PC-9 (cell line): ENCODE data around the gene TDRKH. TPM values are rescaled to one million over a fixed set of nuclear protein-coding genes. Genes with fewer than 3 reads are reported as not detected.

ENCODE experiments used
- BruUV-seq: library from RNA; stranded (reverse); fragments of 400-500 nt; replicated peaks from 2 replicates; lab custom pipeline; 2021; lab: Mats Ljungman, UMichigan
- CTCF ChIA-PET: fragments of 300-600 bp; sonication (Branson Sonifier 250); formaldehyde crosslinking; loops from one replicate; lab custom pipeline; 2022; ENCODE audit warnings: antibody characterized with exemption; lab: Charles Lee
- POLR2A ChIA-PET: fragments of 300-600 bp; sonication (Branson Sonifier 250); formaldehyde crosslinking; loops from one replicate; lab custom pipeline; 2022; ENCODE audit warnings: antibody characterized with exemption; ENCODE audit not compliant: unreplicated experiment; lab: Charles Lee
- DNase-seq, 2 experiments: peaks; one replicate each; pipeline versions ENCODE4 v3.0.0 to v3.0.0-alpha.2; 2015 to 2022; ENCODE audit warnings: mixed read lengths in 1 of 2
- H2AFZ ChIP-seq: fragments of 200-600 bp; sonication (generic); 2 replicates; pipeline ENCODE4 v1.8.1; 2017; ENCODE audit warnings: antibody characterized with exemption
- H3F3A ChIP-seq: fragments of 200-600 bp; sonication (generic); 2 replicates; pipeline ENCODE4 v1.8.1; 2017; ENCODE audit warnings: antibody characterized with exemption, mild to moderate bottlenecking, low read depth; ENCODE audit not compliant: insufficient read depth
- H3K27ac ChIP-seq: fragments of 200-600 bp; sonication (generic); 2 replicates; pipeline ENCODE4 v1.6.1; 2016; ENCODE audit warnings: mixed run types
- H3K27me3 ChIP-seq: fragments of 200-600 bp; sonication (generic); 2 replicates; pipeline ENCODE4 v1.6.1; 2016; ENCODE audit warnings: low read depth, mixed run types; ENCODE audit not compliant: insufficient read depth
- H3K36me3 ChIP-seq: fragments of 200-600 bp; sonication (generic); 2 replicates; pipeline ENCODE4 v1.6.1; 2016; ENCODE audit warnings: low read depth, mixed run types
- H3K4me1 ChIP-seq: fragments of 200-600 bp; sonication (generic); replicated peaks from 2 replicates; pipeline ENCODE4 v1.6.1; 2016; ENCODE audit warnings: mixed run types; ENCODE audit not compliant: insufficient read depth
- H3K4me2 ChIP-seq: fragments of 200-600 bp; sonication (generic); 2 replicates; pipeline ENCODE4 v1.6.1; 2017; ENCODE audit warnings: mixed run types
- H3K4me3 ChIP-seq: fragments of 200-600 bp; sonication (generic); 2 replicates; pipeline ENCODE4 v1.6.1; 2016; ENCODE audit warnings: mixed run types
- H3K79me2 ChIP-seq: fragments of 200-600 bp; sonication (generic); 2 replicates; pipeline ENCODE4 v1.6.1; 2017; ENCODE audit warnings: low read depth, mixed run types
- H3K9me2 ChIP-seq: fragments of 200-600 bp; sonication (generic); 2 replicates; pipeline ENCODE4 v1.8.1; 2017; ENCODE audit warnings: mild to moderate bottlenecking; ENCODE audit not compliant: insufficient read depth
- H3K9me3 ChIP-seq: fragments of 200-600 bp; sonication (generic); 2 replicates; pipeline ENCODE4 v1.8.1; 2016; ENCODE audit warnings: low read depth; ENCODE audit not compliant: insufficient read depth
- H4K20me1 ChIP-seq: fragments of 200-600 bp; sonication (generic); 2 replicates; pipeline ENCODE4 v1.8.1; 2017; ENCODE audit not compliant: insufficient read depth
- EZH2 ChIP-seq: fragments of 200-600 bp; sonication (generic); IDR thresholded peaks from 2 replicates; pipeline ENCODE4 v1.8.0; 2017; ENCODE audit warnings: antibody characterized with exemption, low read depth
- intact Hi-C: fragments of 100-400 bp; cut with micrococcal nuclease; formaldehyde crosslinking; loops from one replicate; pipeline ENCODE4 v1.10.0; 2022; ENCODE audit not compliant: unreplicated experiment
- total RNA-seq: library from RNA; stranded (reverse); gene quantifications from 2 replicates; pipeline ENCODE4 v1.2.3, GENCODE V29; 2021
- TF ChIP-seq, protein P1 (sequence below): fragments of 200-600 bp; sonication (generic); conservative IDR thresholded peaks from 2 replicates; pipeline ENCODE4 v1.6.1; 2017; ENCODE audit warnings: mixed run types, antibody characterized with exemption, mild to moderate bottlenecking, moderate library complexity

The TDRKH gene
- total RNA-seq, 1 experiment from 2014 or later, result 17.3 TPM

GRCh38 chr1:151831256-151831591 lies 40.9 kb upstream of the TDRKH start:
- no TSS peak for BruUV-seq
- Histone ChIP-seq H3K4me1 (peaks cover 36% of the 10 kb centered on the region), H3K27me3 (no peaks in the 10 kb centered on the region), H3K4me2 (0 out of 2 replicates have a peak overlapping the region, but pooled peaks have one; percentile 31), H4K20me1 (no peaks in the 10 kb centered on the region), H3F3A (peaks cover 6% of the 10 kb centered on the region; the same call in 1 of the 2 replicates), H3K4me3 (no peak overlapping the region), H3K27ac (no peak overlapping the region), H3K9me3 (no peaks in the 10 kb centered on the region), H2AFZ (no peak overlapping the region), H3K36me3 (no peaks in the 10 kb centered on the region), H3K79me2 (no peaks in the 10 kb centered on the region), H3K9me2 (no peaks in the 10 kb centered on the region)
- no peak for TF ChIP-seq EZH2
- TF ChIP-seq, protein P1, sequence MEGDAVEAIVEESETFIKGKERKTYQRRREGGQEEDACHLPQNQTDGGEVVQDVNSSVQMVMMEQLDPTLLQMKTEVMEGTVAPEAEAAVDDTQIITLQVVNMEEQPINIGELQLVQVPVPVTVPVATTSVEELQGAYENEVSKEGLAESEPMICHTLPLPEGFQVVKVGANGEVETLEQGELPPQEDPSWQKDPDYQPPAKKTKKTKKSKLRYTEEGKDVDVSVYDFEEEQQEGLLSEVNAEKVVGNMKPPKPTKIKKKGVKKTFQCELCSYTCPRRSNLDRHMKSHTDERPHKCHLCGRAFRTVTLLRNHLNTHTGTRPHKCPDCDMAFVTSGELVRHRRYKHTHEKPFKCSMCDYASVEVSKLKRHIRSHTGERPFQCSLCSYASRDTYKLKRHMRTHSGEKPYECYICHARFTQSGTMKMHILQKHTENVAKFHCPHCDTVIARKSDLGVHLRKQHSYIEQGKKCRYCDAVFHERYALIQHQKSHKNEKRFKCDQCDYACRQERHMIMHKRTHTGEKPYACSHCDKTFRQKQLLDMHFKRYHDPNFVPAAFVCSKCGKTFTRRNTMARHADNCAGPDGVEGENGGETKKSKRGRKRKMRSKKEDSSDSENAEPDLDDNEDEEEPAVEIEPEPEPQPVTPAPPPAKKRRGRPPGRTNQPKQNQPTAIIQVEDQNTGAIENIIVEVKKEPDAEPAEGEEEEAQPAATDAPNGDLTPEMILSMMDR, result no peak
- ChIA-PET POLR2A (no interaction called here), CTCF (interaction anchor here (0.7 to 1.0 kb wide), 2 partner anchors 9 to 261 kb away, joined by 4 read pairs; partner anchors contain the start of gene C2CD4D)
- DNase-seq, result no peak
- intact Hi-C loops, result loop anchor here (10.0 kb wide), 1 partner anchor 546 kb away; the partner anchor contains the start of gene ZNF687

DNA sequence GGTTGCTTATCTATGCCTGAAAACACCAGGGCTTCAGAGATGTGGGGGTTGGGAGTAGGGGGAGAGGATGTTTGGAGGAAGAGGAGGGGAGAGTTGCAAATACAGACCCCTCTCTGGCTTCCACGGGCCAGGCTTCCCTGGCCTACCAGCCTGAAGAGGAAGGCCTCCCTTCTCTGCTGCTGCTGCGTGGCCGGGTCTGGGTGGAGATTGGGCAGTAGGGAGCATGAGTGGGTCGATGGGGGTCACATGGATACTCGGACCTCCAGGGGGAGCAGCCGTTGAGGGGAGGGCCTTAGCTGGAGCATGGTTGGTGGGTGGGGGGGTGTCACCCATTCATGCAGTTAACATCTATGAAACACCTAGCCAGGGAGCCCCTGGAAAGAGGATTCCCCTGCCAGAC lies 39.8 kb upstream of the TDRKH start:
- BruUV-seq, result no TSS peak
- intact Hi-C loops, result loop anchor here (10.0 kb wide), 1 partner anchor 545 kb away; the partner anchor contains the start of gene ZNF687

DNA sequence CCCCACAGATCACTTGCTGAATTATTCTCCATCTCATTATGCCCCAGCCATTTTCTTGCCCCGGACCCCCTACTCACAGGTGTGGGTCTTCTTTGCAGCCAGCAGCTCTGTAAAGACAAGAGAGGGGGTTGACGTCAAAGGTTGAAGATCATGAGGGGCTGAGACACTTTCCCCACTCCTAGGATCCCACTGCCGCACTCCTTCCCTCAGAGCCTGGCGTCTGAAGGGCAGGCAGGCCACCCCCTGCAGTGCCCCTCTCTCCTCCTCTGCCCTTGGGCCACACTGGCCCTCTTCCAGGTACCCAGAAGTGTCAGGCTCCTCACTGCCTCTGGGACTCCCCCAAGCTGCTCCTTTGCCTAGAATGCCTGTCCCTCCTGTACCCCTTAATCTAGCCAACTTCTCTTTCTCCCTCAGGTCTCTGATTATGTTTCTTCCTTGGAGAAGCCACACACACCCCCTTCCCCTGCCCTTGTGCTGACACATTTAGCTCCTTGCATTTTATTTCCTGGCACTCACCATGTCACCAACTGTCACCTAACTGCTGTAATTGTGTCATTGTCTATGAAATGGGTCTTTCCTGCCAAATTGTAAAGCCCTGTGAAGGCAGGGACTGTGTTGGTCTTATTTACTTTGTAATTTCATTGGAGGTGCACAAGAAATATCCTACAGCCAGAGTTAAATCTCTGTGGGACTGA lies 39.2 kb upstream of the TDRKH start:
- no peak for DNase-seq
- TF ChIP-seq EZH2, result no peak
- TF ChIP-seq, protein P1, result no peak
- Histone ChIP-seq H3K27me3 (no peaks in the 10 kb centered on the region), H3K79me2 (no peaks in the 10 kb centered on the region), H3F3A (no peaks in the 10 kb centered on the region), H3K4me2 (no peak overlapping the region), H3K4me3 (no peak overlapping the region), H2AFZ (no peak overlapping the region), H3K4me1 (peaks cover 38% of the 10 kb centered on the region), H3K9me3 (no peaks in the 10 kb centered on the region), H3K36me3 (no peaks in the 10 kb centered on the region), H3K9me2 (no peaks in the 10 kb centered on the region), H4K20me1 (no peaks in the 10 kb centered on the region), H3K27ac (no peak overlapping the region)
- POLR2A ChIA-PET, result no interaction called here
- intact Hi-C loops, result loop anchor here (2.0 to 10.0 kb wide), 2 partner anchors 87 to 545 kb away; partner anchors contain the start of gene ZNF687
- no TSS peak for BruUV-seq
- CTCF ChIA-PET, result interaction anchor here (0.6 to 0.7 kb wide), 2 partner anchors 14 to 42 kb away, joined by 4 read pairs; no protein-coding TSS in a partner anchor

More for the DNA sequence above, 39.8 kb upstream of the TDRKH start:
- H3K27me3 ChIP-seq, result no peaks in the 10 kb centered on the region
- H3K4me2 ChIP-seq, result no peak overlapping the region
- TF ChIP-seq, protein P1, result no peak
- no peak for TF ChIP-seq EZH2
- POLR2A ChIA-PET, result interaction anchor here (0.6 kb wide), 2 partner anchors 8 to 66 kb away, joined by 3 to 6 read pairs; no protein-coding TSS in a partner anchor
- H2AFZ ChIP-seq, result no peak overlapping the region
- CTCF ChIA-PET, result interaction anchor here (0.6 to 1.0 kb wide), 3 partner anchors 10 to 210 kb away, joined by 3 to 4 read pairs (median 4); partner anchors contain the start of gene C2CD4D
- H3K4me1 ChIP-seq, result peaks cover 38% of the 10 kb centered on the region
- H3K9me2 ChIP-seq, result no peaks in the 10 kb centered on the region
- no peaks in the 10 kb centered on the region for H4K20me1 ChIP-seq
- no peaks in the 10 kb centered on the region for H3K79me2 ChIP-seq
- H3K9me3 ChIP-seq, result no peaks in the 10 kb centered on the region
- no peaks in the 10 kb centered on the region for H3F3A ChIP-seq
- H3K27ac ChIP-seq, result no peak overlapping the region
- H3K4me3 ChIP-seq, result no peak overlapping the region
- no peak for DNase-seq
- no peaks in the 10 kb centered on the region for H3K36me3 ChIP-seq
